K562 (cell line): Measurements from ENCODE around the gene CEBPZ. TPM values are rescaled to one million over a fixed set of nuclear protein-coding genes. Genes with fewer than 3 reads are reported as not detected.

Experiments used
- ATAC-seq: fragments of 200-7000 bp; cut with Tn5 transposase; 3 replicates; pipeline ENCODE4 v1.9.1; 2020; ENCODE audit warnings: moderate library complexity
- BruUV-seq: library from RNA; stranded (reverse); fragments of 400-500 nt; replicated peaks from 2 replicates; lab custom pipeline; 2021; lab: Mats Ljungman, UMichigan
- CTCF ChIA-PET: fragments of 300-600 bp; formaldehyde crosslinking; extraction: SDS; loops from one replicate; lab custom pipeline; 2021; ENCODE audit warnings: low intra/inter-chr PET ratio; lab: Yijun Ruan, JAX
- POLR2A ChIA-PET: fragments of 300-600, 350-650 bp; sonication (Branson Sonifier 250); formaldehyde crosslinking; extraction: SDS; loops from one replicate; lab custom pipeline; 2021; ENCODE audit warnings: antibody characterized with exemption, inconsistent platforms; lab: Yijun Ruan, JAX
- DNase-seq, 4 experiments: peaks; one replicate each; pipeline versions ENCODE4 v3.0.0 to v3.0.0-alpha.2; 2011 to 2018; ENCODE audit warnings: low spot score in 3 of 4, mixed read lengths in 3 of 4; ENCODE audit errors: extremely low read depth in 1 of 4
- FAIRE-seq: peaks from 2 replicates; lab custom pipeline; 2011; peaks lifted over from hg19 to GRCh38; lab: Jason Lieb, UNC
- H2AFZ ChIP-seq: 2 replicates; pipeline ENCODE4 v1.6.0; 2011; ENCODE audit warnings: low read depth, low read length, control low read depth, inconsistent platforms
- H3K27ac ChIP-seq: fragments of 200-600 bp; 3 replicates; pipeline ENCODE4 v1.8.0; 2011; ENCODE audit warnings: low read depth, mild to moderate bottlenecking, control low read depth, inconsistent platforms, low read length, moderate library complexity, mixed read lengths; ENCODE audit errors: extremely low read depth
- H3K27me3 ChIP-seq, 2 experiments: fragments of 300-600 bp in 1 of 2; 2 replicates in 1 of 2; 3 replicates in 1 of 2; pipeline versions ENCODE4 v1.6.0 to v1.8.0; 2011; ENCODE audit warnings: inconsistent platforms in 2 of 2, low read length in 2 of 2, mild to moderate bottlenecking in 1 of 2, mixed read lengths in 1 of 2, moderate library complexity in 1 of 2; ENCODE audit not compliant: control insufficient read depth in 2 of 2, insufficient read depth in 2 of 2
- H3K36me3 ChIP-seq: fragments of 300-600 bp; 3 replicates; pipeline ENCODE4 v1.8.0; 2011; ENCODE audit warnings: mild to moderate bottlenecking, low read length, inconsistent platforms; ENCODE audit not compliant: control insufficient read depth, insufficient read depth
- H3K4me1 ChIP-seq, 2 experiments: fragments of 200-600 bp in 1 of 2; replicated peaks in 1 of 2; 2 replicates in 1 of 2; 3 replicates in 1 of 2; pipeline versions ENCODE4 v1.5.1 to v1.8.0; 2011; ENCODE audit warnings: inconsistent platforms in 2 of 2, low read length in 2 of 2, mild to moderate bottlenecking in 1 of 2, mixed read lengths in 1 of 2, moderate library complexity in 1 of 2; ENCODE audit not compliant: control insufficient read depth in 2 of 2, insufficient read depth in 2 of 2
- H3K4me2 ChIP-seq: 2 replicates; pipeline ENCODE4 v1.6.1; 2011; ENCODE audit warnings: low read length, control low read depth, inconsistent platforms, mixed read lengths; ENCODE audit not compliant: insufficient read depth
- H3K4me3 ChIP-seq: fragments of 200-600 bp; sonication (generic), shearing (Covaris generic); 2 replicates; pipeline ENCODE4 v1.5.1; 2016; ENCODE audit warnings: control low read depth, inconsistent platforms
- H3K79me2 ChIP-seq: fragments of 200-600 bp; 3 replicates; pipeline ENCODE4 v1.8.0; 2011; ENCODE audit warnings: low read length, inconsistent platforms; ENCODE audit not compliant: control insufficient read depth, insufficient read depth
- H3K9ac ChIP-seq, 2 experiments: 2 replicates each; pipeline versions ENCODE4 v1.6.0 to v1.6.1; 2011; ENCODE audit warnings: low read depth in 2 of 2, low read length in 2 of 2, control low read depth in 1 of 2, inconsistent platforms in 1 of 2, mild to moderate bottlenecking in 1 of 2, mixed read lengths in 1 of 2; ENCODE audit not compliant: insufficient read depth in 1 of 2
- H3K9me1 ChIP-seq: one replicate; pipeline ENCODE4 v1.6.0; 2011; ENCODE audit warnings: inconsistent platforms, mild to moderate bottlenecking, low read length, moderate library complexity; ENCODE audit not compliant: control insufficient read depth, insufficient read depth
- H3K9me3 ChIP-seq: replicated peaks from 2 replicates; pipeline ENCODE4 v1.5.1; 2011; ENCODE audit warnings: low read depth, low read length, inconsistent platforms; ENCODE audit not compliant: control insufficient read depth, insufficient read depth
- H4K20me1 ChIP-seq: replicated peaks from 2 replicates; pipeline ENCODE4 v1.6.1; 2011; ENCODE audit warnings: low read length, inconsistent platforms, mixed read lengths; ENCODE audit not compliant: control insufficient read depth, insufficient read depth
- ADNP ChIP-seq: fragments of 200-800 bp; sonication (Bioruptor generic); IDR thresholded peaks from 2 replicates; pipeline ENCODE4 v1.6.1; 2016; ENCODE audit warnings: missing genetic modification characterization, missing compliant biosample characterization
- COPS2 ChIP-seq: fragments of 450-650 bp; conservative IDR thresholded peaks from 2 replicates; pipeline ENCODE4 v1.6.1; 2016; ENCODE audit warnings: mild to moderate bottlenecking, moderate library complexity
- IFI16 ChIP-seq: fragments of 250-450 bp; sonication (Bioruptor Pico); IDR thresholded peaks from 2 replicates; pipeline ENCODE4 v2.1.2; 2022; ENCODE audit warnings: mild to moderate bottlenecking, inconsistent platforms
- LARP7 ChIP-seq: fragments of 450-650 bp; IDR thresholded peaks from 2 replicates; pipeline ENCODE4 v1.6.1; 2016
- MAFK ChIP-seq: IDR thresholded peaks from 2 replicates; pipeline ENCODE4 v1.6.1; 2011; ENCODE audit warnings: low read length, improper control_type of control experiment
- MEIS2 ChIP-seq: fragments of 450-650 bp; IDR thresholded peaks from 2 replicates; pipeline ENCODE4 v1.6.1; 2014; ENCODE audit warnings: mild to moderate bottlenecking; ENCODE audit not compliant: partially characterized antibody
- NR2C1 ChIP-seq, 2 experiments: fragments of 450-650 bp; IDR thresholded peaks; 2 replicates each; pipeline ENCODE4 v1.6.1; 2017; ENCODE audit warnings: mild to moderate bottlenecking in 2 of 2, antibody characterized with exemption in 1 of 2, inconsistent platforms in 1 of 2, missing compliant biosample characterization in 1 of 2, missing genetic modification characterization in 1 of 2
- POLR2A ChIP-seq: fragments of 450-650 bp; conservative IDR thresholded peaks from 2 replicates; pipeline ENCODE4 v1.6.1; 2016
- PURB ChIP-seq: sonication (generic); formaldehyde crosslinking; IDR thresholded peaks from 2 replicates; pipeline ENCODE4 v1.9.0; 2021; ENCODE audit warnings: low read depth, mild to moderate bottlenecking, missing genetic modification reagents
- SRF ChIP-seq, 2 experiments: fragments of 250-450, 450-650 bp in 1 of 2; sonication (Bioruptor Pico) in 1 of 2; sonication (generic) in 1 of 2; formaldehyde crosslinking; IDR thresholded peaks; 2 replicates each; pipeline versions ENCODE4 v1.5.0 to v1.5.1; 2020 to 2022; ENCODE audit warnings: mild to moderate bottlenecking in 1 of 2, missing genetic modification reagents in 1 of 2
- TEAD2 ChIP-seq: fragments of 450-650 bp; IDR thresholded peaks from 2 replicates; pipeline ENCODE4 v1.6.1; 2016; ENCODE audit warnings: missing genetic modification characterization, control low read depth, missing compliant biosample characterization
- ZNF165 ChIP-seq: fragments of 250-450 bp; sonication (Bioruptor Pico); IDR thresholded peaks from 2 replicates; pipeline ENCODE4 v1.4.0; 2020; ENCODE audit warnings: borderline replicate concordance
- ZNF75A ChIP-seq: fragments of 450-650 bp; formaldehyde crosslinking; IDR thresholded peaks from 2 replicates; pipeline ENCODE4 v1.4.0; 2020; ENCODE audit warnings: mild to moderate bottlenecking
- WGBS: fragments of 100-300 bp; shearing (Covaris generic); methylation state at CpG from one replicate; pipeline ENCODE4 v1.1.6; 2016; ENCODE audit warnings: low coverage, mixed read lengths; ENCODE audit not compliant: insufficient coverage; ENCODE audit errors: missing lambda C conversion rate; 5-methylcytosine and 5-hydroxymethylcytosine counted together
- in situ Hi-C: fragments of 300-500 bp; cut with MboI; formaldehyde crosslinking; loops from 4 replicates; pipeline ENCODE4 v1.15.0; 2018; ENCODE audit warnings: inconsistent platforms, mixed read lengths
- intact Hi-C: fragments of 100-400 bp; cut with micrococcal nuclease; formaldehyde crosslinking; loops from 2 replicates; pipeline ENCODE4 v1.14.2; 2022
- polyA plus RNA-seq, 8 experiments: library from polyadenylated mRNA; depleted of rRNA in 4 of 8; stranded (reverse) in 5 of 8; unstranded in 3 of 8; fragments of >200 nt; fragmentation: Nextera tagmentation in 2 of 8; fragmentation: Illumina TruSeq in 1 of 8; extraction: Ambion mirVana in 2 of 8; extraction: Trizol in 1 of 8; gene quantifications; 2 replicates each; pipeline versions ENCODE4 v1.2.1 to v1.2.3, GENCODE V29; 2011 to 2014; ENCODE audit warnings: inconsistent platforms in 1 of 8, missing spikeins in 1 of 8
- total RNA-seq, 7 experiments: library from RNA; depleted of rRNA in 6 of 7; stranded (reverse); fragments of >200 nt in 6 of 7; fragmentation: Illumina TruSeq in 2 of 7; extraction: Trizol in 2 of 7; gene quantifications; 2 replicates each; pipeline versions ENCODE4 v1.2.1 to v1.2.3, GENCODE V29; 2011 to 2021; ENCODE audit warnings: low replicate concordance in 1 of 7
- TF ChIP-seq, protein P1 (sequence below), 3 experiments: IDR thresholded peaks in 2 of 3; conservative IDR thresholded peaks in 1 of 3; 2 replicates each; pipeline ENCODE4 v1.5.1; 2011 to 2012; ENCODE audit warnings: low read length in 3 of 3, mild to moderate bottlenecking in 3 of 3, control low read depth in 2 of 3, improper control_type of control experiment in 1 of 3, inconsistent platforms in 1 of 3, low read depth in 1 of 3, mixed read lengths in 1 of 3, moderate library complexity in 1 of 3; ENCODE audit not compliant: insufficient read depth in 2 of 3
- TF ChIP-seq, protein P2 (sequence below): fragments of 150-350 bp; IDR thresholded peaks from 2 replicates; pipeline ENCODE4 v1.6.1; 2014; ENCODE audit warnings: low read depth, mild to moderate bottlenecking, low read length, borderline replicate concordance
- TF ChIP-seq, protein P3 (sequence below): fragments of 450-650 bp; formaldehyde crosslinking; IDR thresholded peaks from 2 replicates; pipeline ENCODE4 v1.4.0; 2022; ENCODE audit warnings: mild to moderate bottlenecking, moderate library complexity
- TF ChIP-seq, protein P4 (sequence below): fragments of 450-650 bp; IDR thresholded peaks from 2 replicates; pipeline ENCODE4 v1.6.1; 2016; ENCODE audit warnings: antibody characterized with exemption

Gene CEBPZ
- total and polyA plus RNA-seq, 9 of the 15 experiments (the other 6 are each of a cell fraction or from before 2014, with no cell fraction given): 49.7 to 160 (median 82.8) TPM

DNA sequence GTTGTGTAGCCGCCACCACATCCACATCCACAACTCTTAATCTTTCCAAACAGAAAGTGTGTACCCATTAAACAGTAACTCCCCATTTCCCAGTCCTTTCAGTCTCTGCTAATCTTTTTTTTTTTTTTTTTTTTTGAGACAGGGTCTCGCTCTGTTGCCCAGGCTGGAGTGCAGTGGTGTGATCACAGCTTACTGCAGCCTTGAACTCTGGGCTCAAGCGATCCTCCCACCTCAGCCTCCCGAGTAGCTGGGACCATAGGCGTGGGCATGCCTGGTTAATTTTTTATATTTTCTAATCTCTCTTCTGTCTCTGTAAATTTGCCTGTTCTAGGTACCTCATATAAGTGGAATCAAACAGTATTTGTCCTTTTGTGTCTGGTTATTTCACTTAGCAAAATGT, 78.2 kb downstream of the CEBPZ start:
- POLR2A ChIA-PET: no interaction called here
- peaks cover 11 to 18% of the 10 kb centered on the region in 2 experiments for H3K4me1 ChIP-seq
- TF ChIP-seq, protein P1, sequence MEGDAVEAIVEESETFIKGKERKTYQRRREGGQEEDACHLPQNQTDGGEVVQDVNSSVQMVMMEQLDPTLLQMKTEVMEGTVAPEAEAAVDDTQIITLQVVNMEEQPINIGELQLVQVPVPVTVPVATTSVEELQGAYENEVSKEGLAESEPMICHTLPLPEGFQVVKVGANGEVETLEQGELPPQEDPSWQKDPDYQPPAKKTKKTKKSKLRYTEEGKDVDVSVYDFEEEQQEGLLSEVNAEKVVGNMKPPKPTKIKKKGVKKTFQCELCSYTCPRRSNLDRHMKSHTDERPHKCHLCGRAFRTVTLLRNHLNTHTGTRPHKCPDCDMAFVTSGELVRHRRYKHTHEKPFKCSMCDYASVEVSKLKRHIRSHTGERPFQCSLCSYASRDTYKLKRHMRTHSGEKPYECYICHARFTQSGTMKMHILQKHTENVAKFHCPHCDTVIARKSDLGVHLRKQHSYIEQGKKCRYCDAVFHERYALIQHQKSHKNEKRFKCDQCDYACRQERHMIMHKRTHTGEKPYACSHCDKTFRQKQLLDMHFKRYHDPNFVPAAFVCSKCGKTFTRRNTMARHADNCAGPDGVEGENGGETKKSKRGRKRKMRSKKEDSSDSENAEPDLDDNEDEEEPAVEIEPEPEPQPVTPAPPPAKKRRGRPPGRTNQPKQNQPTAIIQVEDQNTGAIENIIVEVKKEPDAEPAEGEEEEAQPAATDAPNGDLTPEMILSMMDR (IDR thresholded peaks at IDR 0.05 in 2 of 3, conservative IDR thresholded peaks at IDR 0.05 in 1 of 3; ENCODE audit: insufficient read depth in 2 of 3, low read depth in 1 of 3, low read length in 3 of 3): no peak
- TF ChIP-seq IFI16 (CRISPR knock-in tag) (no peak), ZNF165 (CRISPR knock-in tag) (no peak), TEAD2 (tag) (no peak), POLR2A (no peak), ZNF75A (no peak), LARP7 (no peak), MEIS2 (no peak), MAFK (no peak), COPS2 (no peak), ADNP (tag) (no peak), NR2C1 (IDR thresholded peaks at IDR 0.05) (no peak), NR2C1 (tag; IDR thresholded peaks at IDR 0.05) (no peak), PURB (no peak), SRF (CRISPR knock-in tag; IDR thresholded peaks at IDR 0.05) (no peak)
- TF ChIP-seq, protein P2, sequence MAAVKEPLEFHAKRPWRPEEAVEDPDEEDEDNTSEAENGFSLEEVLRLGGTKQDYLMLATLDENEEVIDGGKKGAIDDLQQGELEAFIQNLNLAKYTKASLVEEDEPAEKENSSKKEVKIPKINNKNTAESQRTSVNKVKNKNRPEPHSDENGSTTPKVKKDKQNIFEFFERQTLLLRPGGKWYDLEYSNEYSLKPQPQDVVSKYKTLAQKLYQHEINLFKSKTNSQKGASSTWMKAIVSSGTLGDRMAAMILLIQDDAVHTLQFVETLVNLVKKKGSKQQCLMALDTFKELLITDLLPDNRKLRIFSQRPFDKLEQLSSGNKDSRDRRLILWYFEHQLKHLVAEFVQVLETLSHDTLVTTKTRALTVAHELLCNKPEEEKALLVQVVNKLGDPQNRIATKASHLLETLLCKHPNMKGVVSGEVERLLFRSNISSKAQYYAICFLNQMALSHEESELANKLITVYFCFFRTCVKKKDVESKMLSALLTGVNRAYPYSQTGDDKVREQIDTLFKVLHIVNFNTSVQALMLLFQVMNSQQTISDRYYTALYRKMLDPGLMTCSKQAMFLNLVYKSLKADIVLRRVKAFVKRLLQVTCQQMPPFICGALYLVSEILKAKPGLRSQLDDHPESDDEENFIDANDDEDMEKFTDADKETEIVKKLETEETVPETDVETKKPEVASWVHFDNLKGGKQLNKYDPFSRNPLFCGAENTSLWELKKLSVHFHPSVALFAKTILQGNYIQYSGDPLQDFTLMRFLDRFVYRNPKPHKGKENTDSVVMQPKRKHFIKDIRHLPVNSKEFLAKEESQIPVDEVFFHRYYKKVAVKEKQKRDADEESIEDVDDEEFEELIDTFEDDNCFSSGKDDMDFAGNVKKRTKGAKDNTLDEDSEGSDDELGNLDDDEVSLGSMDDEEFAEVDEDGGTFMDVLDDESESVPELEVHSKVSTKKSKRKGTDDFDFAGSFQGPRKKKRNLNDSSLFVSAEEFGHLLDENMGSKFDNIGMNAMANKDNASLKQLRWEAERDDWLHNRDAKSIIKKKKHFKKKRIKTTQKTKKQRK: no peak
- TF ChIP-seq, protein P3, sequence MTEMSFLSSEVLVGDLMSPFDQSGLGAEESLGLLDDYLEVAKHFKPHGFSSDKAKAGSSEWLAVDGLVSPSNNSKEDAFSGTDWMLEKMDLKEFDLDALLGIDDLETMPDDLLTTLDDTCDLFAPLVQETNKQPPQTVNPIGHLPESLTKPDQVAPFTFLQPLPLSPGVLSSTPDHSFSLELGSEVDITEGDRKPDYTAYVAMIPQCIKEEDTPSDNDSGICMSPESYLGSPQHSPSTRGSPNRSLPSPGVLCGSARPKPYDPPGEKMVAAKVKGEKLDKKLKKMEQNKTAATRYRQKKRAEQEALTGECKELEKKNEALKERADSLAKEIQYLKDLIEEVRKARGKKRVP (CRISPR knock-in tag): no peak
- TF ChIP-seq, protein P4, sequence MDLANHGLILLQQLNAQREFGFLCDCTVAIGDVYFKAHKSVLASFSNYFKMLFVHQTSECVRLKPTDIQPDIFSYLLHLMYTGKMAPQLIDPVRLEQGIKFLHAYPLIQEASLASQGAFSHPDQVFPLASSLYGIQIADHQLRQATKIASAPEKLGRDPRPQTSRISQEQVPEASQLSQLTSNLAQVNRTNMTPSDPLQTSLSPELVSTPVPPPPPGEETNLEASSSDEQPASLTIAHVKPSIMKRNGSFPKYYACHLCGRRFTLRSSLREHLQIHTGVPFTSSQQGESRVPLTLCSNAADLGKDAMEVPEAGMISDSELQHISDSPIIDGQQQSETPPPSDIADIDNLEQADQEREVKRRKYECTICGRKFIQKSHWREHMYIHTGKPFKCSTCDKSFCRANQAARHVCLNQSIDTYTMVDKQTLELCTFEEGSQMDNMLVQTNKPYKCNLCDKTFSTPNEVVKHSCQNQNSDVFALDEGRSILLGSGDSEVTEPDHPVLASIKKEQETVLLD: no peak

More for the DNA sequence above, 78.2 kb downstream of the CEBPZ start:
- no peak overlapping the region for H3K9ac ChIP-seq
- 76% methylated on average over 4 of the region's 5 CpGs for WGBS
- no peak overlapping the region for H2AFZ ChIP-seq
- no peaks in the 10 kb centered on the region for H3K27me3 ChIP-seq
- no peak for FAIRE-seq
- no peak overlapping the region for H3K4me2 ChIP-seq
- no peak overlapping the region for H3K4me3 ChIP-seq
- H3K79me2 ChIP-seq: peaks cover 26% of the 10 kb centered on the region
- CTCF ChIA-PET: no interaction called here
- in situ Hi-C loops (loop anchor here (10.0 kb wide), 1 partner anchor 722 kb away; no protein-coding TSS in a partner anchor), intact Hi-C loops (no loop called here)
- no peak overlapping the region for H3K27ac ChIP-seq
- DNase-seq: no peak
- H4K20me1 ChIP-seq: no peaks in the 10 kb centered on the region
- ATAC-seq: no peak
- no peaks in the 10 kb centered on the region for H3K9me3 ChIP-seq
- BruUV-seq: no TSS peak
- no peaks in the 10 kb centered on the region for H3K9me1 ChIP-seq
- peaks cover 6% of the 10 kb centered on the region; the same call in 1 of the 3 replicates for H3K36me3 ChIP-seq
